Esophagus muscularis mucosa (tissue), 4 donors: ENCODE data around the gene SSC5D. TPM values are rescaled to one million over a fixed set of nuclear protein-coding genes. Genes with fewer than 3 reads are reported as not detected.

Source experiments
- DNase-seq: peaks from one replicate; pipeline ENCODE4 v3.0.0-alpha.2; 2017; ENCODE audit errors: extremely low spot score
- H3K27ac ChIP-seq, 4 donors: fragments of 200-600 bp; sonication (generic); replicated peaks in 1 of 4; 1 replicate in 3 of 4; 2 replicates in 1 of 4; pipeline ENCODE4 v1.5.1; 2016 to 2019; ENCODE audit warnings: mild to moderate bottlenecking in 1 of 4
- H3K27me3 ChIP-seq, 4 donors: fragments of 200-600 bp; sonication (generic); one replicate each; pipeline versions ENCODE4 v1.5.1 to v1.6.0; 2016 to 2019
- H3K36me3 ChIP-seq, 4 donors: fragments of 200-600 bp; sonication (generic); one replicate each; pipeline ENCODE4 v1.5.1; 2016 to 2019
- H3K4me1 ChIP-seq, 4 donors: fragments of 200-600 bp; sonication (generic); one replicate each; pipeline ENCODE4 v1.5.1; 2016 to 2019
- H3K4me3 ChIP-seq, 4 donors: fragments of 200-600 bp; sonication (generic); 1 replicate in 2 of 4; 2 replicates in 2 of 4; pipeline ENCODE4 v1.5.1; 2016 to 2019; ENCODE audit warnings: mild to moderate bottlenecking in 4 of 4, moderate library complexity in 1 of 4
- H3K9me3 ChIP-seq, 4 donors: fragments of 200-600 bp; sonication (generic); 1 replicate in 3 of 4; 2 replicates in 1 of 4; pipeline ENCODE4 v1.5.1; 2016 to 2019
- EP300 ChIP-seq: sonication (generic); formaldehyde crosslinking; IDR thresholded peaks from one replicate; pipeline ENCODE4 v1.6.1; 2017; ENCODE audit warnings: antibody characterized with exemption
- POLR2A ChIP-seq: fragments of 450-650 bp; IDR thresholded peaks from one replicate; pipeline ENCODE4 v1.6.1; 2017; ENCODE audit warnings: antibody characterized with exemption, moderate library complexity, mild to moderate bottlenecking, low read depth
- POLR2AphosphoS5 ChIP-seq, 2 donors: sonication (generic); formaldehyde crosslinking; IDR thresholded peaks; one replicate each; pipeline ENCODE4 v1.6.1; 2017; ENCODE audit warnings: antibody characterized with exemption in 2 of 2
- WGBS: methylation state at CpG from one replicate; pipeline ENCODE4 v1.1.5; 2018; 5-methylcytosine and 5-hydroxymethylcytosine counted together
- intact Hi-C: fragments of 100-400 bp; cut with DNase I; formaldehyde crosslinking; loops from one replicate; pipeline ENCODE4 v1.15.1; 2023
- total RNA-seq, 4 donors: library from RNA; depleted of rRNA; stranded (reverse); fragments of >200 nt; gene quantifications; one replicate each; pipeline versions ENCODE4 v1.1.0 to v1.2.1, GENCODE V29; 2016
- TF ChIP-seq, protein P1 (sequence below), 3 experiments: fragments of 200-600 bp in 2 of 3; fragments of 450-650 bp in 1 of 3; sonication (generic) in 2 of 3; IDR thresholded peaks; one replicate each; pipeline ENCODE4 v1.5.1; 2017 to 2019; ENCODE audit warnings: antibody characterized with exemption in 3 of 3, mild to moderate bottlenecking in 2 of 3, moderate library complexity in 1 of 3

SSC5D gene
- total RNA-seq, 4 donors from 2014 or later: 9.5 to 41.2 (median 14.6) TPM

DNA sequence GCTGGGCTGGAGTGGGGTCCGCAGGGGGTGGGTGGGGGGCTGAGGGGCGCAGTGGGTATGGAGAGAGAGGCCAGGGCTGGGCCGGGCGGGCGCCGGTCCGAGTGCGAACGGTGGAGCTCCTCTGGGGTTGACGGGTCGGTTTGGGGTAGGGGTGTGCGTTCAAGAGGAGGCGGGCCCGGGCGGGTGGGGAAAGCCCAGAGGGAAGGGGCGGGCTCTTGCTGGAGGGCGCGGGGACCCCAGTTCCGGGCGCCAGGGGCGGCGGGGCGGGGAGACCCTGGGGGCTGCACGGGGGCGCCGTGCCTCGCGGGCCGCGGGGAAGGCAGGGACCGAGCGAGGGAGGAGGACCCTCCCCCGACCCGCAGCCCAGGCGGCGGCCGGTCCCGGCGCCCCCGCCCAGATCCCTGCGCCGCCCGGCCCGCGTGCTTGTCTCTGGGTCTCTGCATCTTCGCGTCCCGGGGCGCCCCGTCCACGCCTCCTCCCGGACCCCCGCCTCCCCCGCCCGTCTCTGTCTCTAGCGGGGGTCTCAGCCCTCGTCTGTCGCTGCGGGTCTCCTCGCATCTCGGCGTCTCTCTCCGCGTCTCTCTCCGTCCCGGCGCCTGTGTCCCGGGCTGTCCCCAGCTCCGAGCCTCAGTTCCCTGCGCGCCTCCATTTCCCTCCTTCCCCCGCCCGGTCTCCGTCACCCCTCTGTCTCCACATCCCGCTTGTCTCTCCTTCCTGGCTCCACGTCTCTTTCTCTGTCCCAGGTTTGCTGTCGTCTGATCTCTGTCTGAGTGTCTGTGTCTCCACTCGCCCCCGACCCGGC, 36.9 kb upstream of the SSC5D start:
- WGBS: 1% methylated on average over 19 of the region's 80 CpGs
- no peak overlapping the region for H3K27ac ChIP-seq
- H3K27me3 ChIP-seq: peaks cover 5 to 53% (median 25%) of the 10 kb centered on the region in 4 donors
- no peaks in the 10 kb centered on the region for H3K9me3 ChIP-seq
- peaks cover 14 to 25% (median 24%) of the 10 kb centered on the region in 4 donors for H3K4me1 ChIP-seq
- intact Hi-C loops: no loop called here
- H3K4me3 ChIP-seq: peak overlapping the region; percentile 19 to 45 (median 26)
- DNase-seq: no peak
- TF ChIP-seq EP300: no peak
- no peak for TF ChIP-seq POLR2AphosphoS5 (IDR thresholded peaks at IDR 0.05)
- TF ChIP-seq, protein P1, sequence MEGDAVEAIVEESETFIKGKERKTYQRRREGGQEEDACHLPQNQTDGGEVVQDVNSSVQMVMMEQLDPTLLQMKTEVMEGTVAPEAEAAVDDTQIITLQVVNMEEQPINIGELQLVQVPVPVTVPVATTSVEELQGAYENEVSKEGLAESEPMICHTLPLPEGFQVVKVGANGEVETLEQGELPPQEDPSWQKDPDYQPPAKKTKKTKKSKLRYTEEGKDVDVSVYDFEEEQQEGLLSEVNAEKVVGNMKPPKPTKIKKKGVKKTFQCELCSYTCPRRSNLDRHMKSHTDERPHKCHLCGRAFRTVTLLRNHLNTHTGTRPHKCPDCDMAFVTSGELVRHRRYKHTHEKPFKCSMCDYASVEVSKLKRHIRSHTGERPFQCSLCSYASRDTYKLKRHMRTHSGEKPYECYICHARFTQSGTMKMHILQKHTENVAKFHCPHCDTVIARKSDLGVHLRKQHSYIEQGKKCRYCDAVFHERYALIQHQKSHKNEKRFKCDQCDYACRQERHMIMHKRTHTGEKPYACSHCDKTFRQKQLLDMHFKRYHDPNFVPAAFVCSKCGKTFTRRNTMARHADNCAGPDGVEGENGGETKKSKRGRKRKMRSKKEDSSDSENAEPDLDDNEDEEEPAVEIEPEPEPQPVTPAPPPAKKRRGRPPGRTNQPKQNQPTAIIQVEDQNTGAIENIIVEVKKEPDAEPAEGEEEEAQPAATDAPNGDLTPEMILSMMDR (IDR thresholded peaks at IDR 0.05): no peak
- TF ChIP-seq POLR2A: no peak
- peaks cover 5 to 25% (median 17%) of the 10 kb centered on the region in 4 donors for H3K36me3 ChIP-seq

DNA sequence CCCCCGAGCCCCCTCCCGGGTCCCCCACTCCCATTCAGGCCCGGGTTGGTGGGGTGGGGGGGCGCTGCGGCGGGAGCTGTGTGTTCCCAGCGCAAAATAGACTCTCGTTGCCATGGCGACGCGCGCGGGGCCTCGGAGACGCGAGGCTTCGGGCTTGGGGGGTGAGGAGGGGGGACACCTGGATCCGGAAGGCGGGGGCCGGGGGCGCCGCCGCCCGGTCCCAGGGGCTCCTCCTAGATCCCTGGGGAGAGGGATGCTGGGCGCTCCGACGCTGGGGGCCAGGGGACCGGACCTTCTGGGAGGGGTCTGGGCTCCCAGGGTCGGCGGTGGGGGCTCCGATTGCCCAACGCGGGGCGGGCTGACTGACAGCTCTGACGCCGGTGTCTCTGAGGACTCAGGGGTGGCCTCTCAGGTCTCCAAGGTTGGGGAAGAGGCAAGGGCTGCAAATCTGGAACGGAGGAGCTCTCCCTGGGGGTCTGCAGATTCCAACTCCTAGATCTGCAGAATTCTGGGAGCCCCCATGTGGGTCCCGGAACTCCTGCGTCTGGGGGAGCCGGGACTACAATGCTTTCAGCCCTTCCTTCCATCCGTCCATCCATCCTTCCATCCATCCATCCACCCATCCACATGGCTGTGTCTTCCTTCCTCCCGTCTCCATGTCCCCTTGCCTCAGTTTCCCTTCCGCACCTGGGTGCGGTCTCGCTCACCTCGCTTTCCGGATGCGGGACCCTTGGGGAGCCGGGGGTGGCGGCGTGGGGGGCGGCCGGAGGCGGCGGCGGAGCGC, 36.1 kb upstream of the SSC5D start:
- peaks cover 14 to 25% (median 24%) of the 10 kb centered on the region in 4 donors for H3K4me1 ChIP-seq
- intact Hi-C loops: no loop called here
- no peak overlapping the region for H3K27ac ChIP-seq
- WGBS: 4% methylated on average over 27 of the region's 57 CpGs
- no peaks in the 10 kb centered on the region for H3K9me3 ChIP-seq
- peak overlapping the region; percentile 24 to 45 (median 26) for H3K4me3 ChIP-seq
- TF ChIP-seq, protein P1 (IDR thresholded peaks at IDR 0.05): no peak
- TF ChIP-seq POLR2AphosphoS5 (IDR thresholded peaks at IDR 0.05) (no peak), POLR2A (no peak), EP300 (no peak)
- no peak for DNase-seq
- peaks cover 5 to 32% (median 17%) of the 10 kb centered on the region in 4 donors for H3K36me3 ChIP-seq
- H3K27me3 ChIP-seq: peaks cover 5 to 46% (median 25%) of the 10 kb centered on the region in 4 donors

DNA sequence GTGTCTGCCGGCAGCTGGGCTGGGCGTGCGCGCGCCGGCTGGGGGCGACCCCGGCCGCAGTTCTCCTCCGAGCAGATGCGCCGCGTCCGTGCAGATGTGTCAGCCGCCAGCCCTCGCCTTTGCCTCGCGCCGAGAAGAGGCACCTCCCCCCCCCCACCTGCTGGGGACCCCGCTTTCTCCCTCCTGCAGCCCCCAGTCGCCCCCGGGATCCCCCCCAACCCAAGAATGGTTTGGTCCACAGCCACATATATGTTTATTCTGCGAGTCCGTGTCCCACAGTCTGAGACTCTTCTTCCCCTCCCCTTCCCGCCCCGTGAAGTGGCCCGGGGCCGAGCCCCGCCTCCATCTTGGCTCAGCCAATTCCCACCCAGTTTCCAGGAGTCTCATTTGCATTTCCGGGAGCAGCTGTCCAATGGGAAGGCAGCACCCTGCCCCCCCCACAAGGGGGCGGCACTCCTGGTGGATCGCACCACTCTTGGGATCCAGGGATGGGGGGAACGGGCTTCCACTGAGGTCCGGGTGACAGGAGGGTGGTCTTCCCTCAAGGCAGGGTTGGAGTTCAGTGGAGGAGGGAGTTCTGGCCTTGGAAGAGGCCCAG, 35.4 kb upstream of the SSC5D start:
- 9% methylated on average over 27 of the region's 34 CpGs for WGBS
- peaks cover 5 to 32% (median 17%) of the 10 kb centered on the region in 4 donors for H3K36me3 ChIP-seq
- H3K9me3 ChIP-seq: no peaks in the 10 kb centered on the region
- H3K27ac ChIP-seq: no peak overlapping the region
- H3K4me3 ChIP-seq: peak overlapping the region; percentile 24 to 45 (median 26)
- intact Hi-C loops: no loop called here
- peaks cover 5 to 40% (median 25%) of the 10 kb centered on the region in 4 donors for H3K27me3 ChIP-seq
- TF ChIP-seq EP300 (no peak), POLR2AphosphoS5 (IDR thresholded peaks at IDR 0.05) (peak in 1 of 2 donors; percentile 33), POLR2A (no peak)
- TF ChIP-seq, protein P1 (IDR thresholded peaks at IDR 0.05): no peak
- peaks cover 14 to 25% (median 24%) of the 10 kb centered on the region in 4 donors for H3K4me1 ChIP-seq
- no peak for DNase-seq

DNA sequence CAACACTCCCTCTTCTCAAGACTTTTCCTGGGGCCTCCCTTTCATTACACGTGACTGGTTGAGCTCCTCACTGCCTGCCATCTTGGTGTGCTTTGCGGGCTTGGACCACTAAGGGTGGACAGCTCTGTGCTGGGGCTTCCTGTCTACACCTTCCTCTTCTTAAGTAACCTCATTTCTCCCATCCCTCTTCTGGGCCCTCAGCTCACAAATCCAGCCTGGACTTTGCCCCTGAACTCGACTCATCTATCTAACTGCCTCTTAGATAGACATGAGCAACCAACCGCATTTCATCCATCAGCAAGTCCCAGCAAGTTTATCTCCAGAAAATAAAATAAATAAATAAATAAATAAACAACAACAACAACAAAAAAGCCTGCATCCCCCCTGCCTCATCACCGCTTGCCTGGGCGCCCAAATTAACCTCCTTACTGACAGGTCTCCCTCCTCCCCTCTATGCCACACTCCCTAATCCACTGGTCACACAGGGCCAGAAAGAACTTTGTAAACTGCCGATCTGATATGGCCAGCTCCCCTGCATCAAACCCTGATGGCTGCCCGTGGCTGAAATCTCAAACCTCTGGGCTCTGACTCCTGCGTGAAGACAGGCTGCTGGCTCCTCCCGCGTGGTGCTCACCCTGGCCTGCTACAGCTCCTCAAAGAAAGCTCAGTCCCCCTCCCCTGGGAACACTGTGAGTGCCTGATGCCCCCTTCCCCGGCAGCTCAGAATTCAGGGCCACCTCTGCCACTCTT, 34.5 kb upstream of the SSC5D start:
- TF ChIP-seq EP300 (no peak), POLR2A (no peak)
- TF ChIP-seq, protein P1 (IDR thresholded peaks at IDR 0.05): no peak
- intact Hi-C loops: no loop called here
- 93% methylated on average over 11 of the region's 12 CpGs for WGBS

More for the DNA sequence above, 34.5 kb upstream of the SSC5D start:
- Histone ChIP-seq H3K9me3 (no peaks in the 10 kb centered on the region), H3K27ac (no peak overlapping the region), H3K27me3 (peaks cover 5 to 40% (median 25%) of the 10 kb centered on the region in 4 donors), H3K36me3 (peaks cover 5 to 32% (median 17%) of the 10 kb centered on the region in 4 donors), H3K4me1 (peaks cover 14 to 27% (median 25%) of the 10 kb centered on the region in 4 donors), H3K4me3 (no peak overlapping the region)
- no peak for DNase-seq
